Measurements from ENCODE around the gene PIK3CG. TPM values are rescaled to one million over a fixed set of nuclear protein-coding genes. Genes with fewer than 3 reads are reported as not detected.
"Not testable (repeated sequence)": the region's sequence is repeated elsewhere in the genome, so short reads cannot be mapped to it uniquely, and the experiment has no call there.

The PIK3CG gene
- 4.7 TPM for total RNA-seq

DNA sequence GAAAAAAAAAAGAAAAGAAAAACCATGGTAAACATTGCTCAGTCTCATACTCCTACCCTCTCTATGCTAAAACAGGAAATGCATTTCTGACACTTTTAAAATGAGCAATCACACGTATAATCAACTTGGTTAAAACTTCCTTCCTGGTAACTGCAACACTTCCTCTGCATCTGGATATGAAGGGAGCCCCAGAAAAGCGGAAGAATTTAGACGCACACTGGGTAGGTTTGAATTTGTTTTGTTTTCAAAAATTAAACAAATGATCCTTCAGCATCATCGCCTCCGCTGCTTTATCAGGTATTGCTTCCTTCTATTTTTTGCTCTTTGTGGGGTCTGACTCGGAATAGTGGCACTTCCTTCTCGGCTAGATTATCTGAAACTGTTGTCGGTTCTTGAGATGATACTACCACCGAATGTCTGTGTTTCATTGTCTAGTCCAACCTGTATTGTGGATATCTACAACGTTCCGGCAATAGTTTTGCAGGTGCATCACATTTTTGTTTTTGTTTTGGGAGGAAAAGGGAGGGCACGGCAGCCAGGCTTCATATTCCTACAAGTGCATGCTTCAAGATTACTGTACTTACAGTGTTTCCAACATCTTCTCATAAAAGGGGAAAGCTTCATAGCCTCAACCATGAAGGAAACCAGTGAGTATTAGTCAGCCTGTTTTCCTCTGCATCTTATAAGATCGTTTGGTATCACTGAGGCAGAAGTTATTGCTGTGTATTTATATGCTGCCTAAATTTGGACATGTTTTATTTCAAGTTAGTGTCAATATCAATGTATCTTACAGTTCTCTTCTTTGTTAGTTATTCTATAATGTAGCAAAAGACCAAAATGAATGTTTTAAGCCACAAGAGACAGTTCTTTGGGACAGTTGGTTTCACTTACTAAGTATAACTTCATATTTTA lies at the start of gene PIK3CG:
PIK3CG (plus strand) TSS at position 153 of the 912 bp plus-strand sequence. CDS start 2,280 bp downstream, outside the sequence.
- DNase-seq: peak; percentile 22

DNA sequence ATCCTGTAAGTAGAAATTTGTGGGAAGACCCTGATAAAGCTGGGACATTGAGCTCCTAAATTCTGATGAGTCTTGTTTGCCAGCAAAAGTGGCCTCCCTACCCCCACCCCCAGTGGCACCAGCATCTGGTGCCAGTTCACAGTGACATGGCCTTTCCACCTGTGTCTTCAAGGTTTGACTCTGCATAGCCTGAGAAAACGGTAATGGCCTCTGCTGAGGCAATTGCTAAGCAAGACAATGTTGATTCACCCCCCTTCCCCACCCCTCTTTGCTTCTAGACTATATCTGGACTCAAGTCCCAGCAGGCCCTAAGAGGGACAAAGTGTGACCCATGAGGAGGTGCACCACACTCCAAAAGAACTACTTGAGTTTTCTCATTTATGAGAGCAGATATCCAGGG lies 48.0 kb upstream of the PIK3CG start:
- DNase-seq: no peak

- DNase-seq: no peak
Measured at GRCh38 chr7:106818736-106819135, 46.3 kb upstream of the PIK3CG start.

DNA sequence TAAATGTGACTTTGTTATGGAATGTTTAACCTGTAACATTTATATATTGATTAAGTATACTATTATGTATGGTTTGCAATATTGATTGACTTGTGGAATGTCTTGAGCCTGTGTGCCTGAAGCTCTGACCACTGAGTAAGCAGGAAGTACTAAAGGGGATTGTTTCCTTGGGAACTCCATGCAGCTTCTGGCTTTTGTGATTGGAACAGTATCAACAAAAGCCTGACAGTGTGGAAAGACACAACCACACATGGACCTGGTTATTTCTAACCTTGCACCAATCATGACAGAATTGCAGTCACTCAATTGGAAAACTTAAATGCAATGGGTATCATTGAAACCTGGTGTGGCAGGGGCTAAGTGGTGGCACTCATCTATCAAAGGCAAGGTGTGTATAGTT lies 45.5 kb upstream of the PIK3CG start:
- no peak for DNase-seq

GRCh38 chr7:106820321-106821217 lies 44.5 kb upstream of the PIK3CG start:
- DNase-seq: no peak

- DNase-seq: no peak
Measured at GRCh38 chr7:106823631-106824030, 41.5 kb upstream of the PIK3CG start.

DNA sequence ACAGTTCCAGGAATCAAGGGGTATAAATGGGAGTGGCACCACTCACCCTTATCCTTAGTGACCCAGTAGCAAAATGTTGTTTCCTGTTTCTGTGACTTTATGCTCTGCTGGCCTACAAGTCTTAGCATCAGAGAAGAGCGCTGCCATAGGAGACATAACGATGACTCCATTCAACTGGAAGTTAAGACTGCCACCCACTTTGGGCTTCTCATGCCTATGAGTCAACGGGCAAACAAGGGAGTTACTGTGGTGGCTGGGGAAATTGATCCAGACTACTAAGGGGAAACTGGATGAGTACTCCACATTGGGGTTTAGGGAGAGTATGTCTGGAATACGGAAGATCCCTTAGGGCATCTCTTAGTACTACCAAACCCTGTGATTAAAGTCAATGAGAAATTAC lies 40.6 kb upstream of the PIK3CG start:
- no peak for DNase-seq

GRCh38 chr7:106827626-106828025 lies 37.5 kb upstream of the PIK3CG start:
- DNase-seq: no peak

DNA sequence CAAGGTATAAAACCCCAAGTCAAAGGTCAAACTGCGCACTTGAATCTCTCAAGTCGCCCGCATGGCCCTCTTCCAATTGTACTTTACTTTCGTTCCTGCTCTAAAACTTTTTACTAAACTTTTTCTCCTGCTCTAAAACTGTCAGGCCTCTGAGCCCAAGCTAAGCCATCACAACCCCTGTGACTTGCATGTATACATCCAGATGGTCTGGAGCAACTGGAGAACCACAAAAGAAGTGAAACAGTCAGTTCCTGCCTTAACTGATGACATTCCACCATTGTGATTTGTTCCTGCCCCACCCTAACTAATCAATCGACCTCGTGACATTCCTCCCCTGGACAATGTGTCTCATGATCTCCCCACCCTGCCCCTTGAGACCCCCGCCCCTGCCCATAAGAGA lies 35.6 kb upstream of the PIK3CG start:
- DNase-seq: no peak

GRCh38 chr7:106830896-106831295 lies 34.2 kb upstream of the PIK3CG start:
- not testable (repeated sequence) for DNase-seq

- DNase-seq: no peak
Measured at GRCh38 chr7:106836816-106837215, 28.3 kb upstream of the PIK3CG start.

DNA sequence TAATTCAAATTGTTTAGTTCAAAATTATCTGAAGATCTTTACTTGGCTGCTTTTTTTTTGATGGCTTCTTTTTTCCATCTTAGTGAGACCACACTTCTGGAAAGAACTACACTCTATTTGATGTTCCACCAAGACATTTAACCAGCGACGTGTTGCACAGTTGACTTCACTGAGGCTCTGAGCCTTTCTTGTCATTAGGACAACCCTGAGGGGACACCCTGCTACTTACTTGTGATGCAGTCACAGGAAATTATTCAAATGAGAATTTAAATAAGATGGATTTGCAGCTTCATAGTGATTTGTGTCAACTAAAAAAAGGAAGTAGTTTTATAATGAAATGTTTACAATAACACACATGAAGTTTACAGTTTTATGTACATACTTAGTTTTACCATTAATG lies 25.6 kb upstream of the PIK3CG start:
- no peak for DNase-seq

DNA sequence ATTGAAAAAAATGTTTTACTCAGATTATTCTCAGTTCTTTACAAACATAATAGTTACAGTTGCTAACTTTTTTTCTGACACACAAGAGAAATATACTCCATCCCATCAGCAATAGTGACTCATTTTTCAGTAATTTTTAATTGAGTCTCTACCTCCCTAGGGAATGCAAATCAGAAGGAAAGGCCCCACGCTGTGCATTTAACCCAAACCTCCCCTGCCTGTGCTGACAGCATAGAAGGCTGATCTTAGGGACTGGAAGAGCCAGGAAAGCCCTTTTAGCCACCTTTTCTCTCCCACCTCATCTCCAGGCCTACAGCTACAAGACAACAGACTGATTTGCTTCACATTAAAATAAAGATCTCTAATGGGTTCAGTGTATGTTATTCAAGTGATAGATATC lies 24.7 kb upstream of the PIK3CG start:
- DNase-seq: peak; percentile 10

DNA sequence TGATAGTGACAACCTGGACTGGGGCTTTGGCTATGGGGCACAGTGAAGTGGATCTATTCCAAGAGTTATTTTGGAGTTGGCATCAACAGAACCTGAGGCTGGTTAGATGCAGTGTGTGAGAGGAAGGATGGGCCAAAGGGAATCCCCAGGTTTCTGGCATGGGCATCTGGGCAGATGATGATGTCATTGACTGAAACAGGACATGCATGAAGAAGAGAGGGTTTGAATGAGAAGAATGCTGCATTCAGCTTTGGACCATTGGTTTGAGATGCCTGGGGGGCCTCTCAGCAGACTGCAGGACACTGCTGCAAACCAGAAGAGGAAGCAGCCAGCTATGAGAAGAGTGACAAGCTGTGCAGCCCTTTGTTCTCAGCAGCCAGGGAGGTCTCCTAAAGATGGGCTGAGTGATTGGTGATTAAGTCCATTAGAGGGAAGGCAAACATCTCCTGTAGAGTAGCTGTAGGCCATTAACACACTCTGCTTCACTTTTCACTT lies 23.1 kb upstream of the PIK3CG start:
- DNase-seq: no peak

DNA sequence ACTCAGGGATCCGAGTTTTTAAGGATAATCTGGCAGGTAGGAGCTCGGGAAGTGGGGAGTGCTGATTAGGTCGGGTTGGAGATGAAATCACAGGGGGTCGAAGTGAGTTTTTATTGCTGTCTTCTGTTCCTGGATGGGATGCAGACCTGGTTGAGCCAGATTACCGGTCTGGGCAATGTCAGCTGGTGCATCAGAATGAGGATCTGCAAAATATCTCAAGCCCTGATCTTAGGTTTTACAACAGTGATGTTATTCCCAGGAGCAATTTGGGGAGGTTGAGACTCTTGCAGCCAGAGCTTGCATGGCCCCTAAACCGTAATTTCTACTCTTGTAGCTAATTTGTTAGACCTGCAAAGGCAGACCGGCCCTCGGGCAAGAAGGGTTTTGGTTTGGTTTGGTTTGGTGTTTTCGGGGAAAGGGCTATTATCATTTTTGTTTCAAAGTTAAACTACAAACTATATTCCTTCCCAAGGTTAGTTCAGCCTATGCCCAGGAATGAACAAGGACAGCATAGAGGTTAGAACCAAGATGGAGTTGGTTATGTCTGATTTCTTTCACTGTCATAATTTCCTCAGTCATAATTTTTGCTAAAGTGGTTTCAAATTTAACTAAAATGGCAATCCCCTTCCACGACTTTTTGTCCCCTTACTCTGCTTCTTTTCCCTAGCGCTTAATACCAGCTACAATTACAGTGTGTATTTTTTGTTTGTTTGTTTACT lies 20.6 kb upstream of the PIK3CG start:
- DNase-seq: no peak

DNA sequence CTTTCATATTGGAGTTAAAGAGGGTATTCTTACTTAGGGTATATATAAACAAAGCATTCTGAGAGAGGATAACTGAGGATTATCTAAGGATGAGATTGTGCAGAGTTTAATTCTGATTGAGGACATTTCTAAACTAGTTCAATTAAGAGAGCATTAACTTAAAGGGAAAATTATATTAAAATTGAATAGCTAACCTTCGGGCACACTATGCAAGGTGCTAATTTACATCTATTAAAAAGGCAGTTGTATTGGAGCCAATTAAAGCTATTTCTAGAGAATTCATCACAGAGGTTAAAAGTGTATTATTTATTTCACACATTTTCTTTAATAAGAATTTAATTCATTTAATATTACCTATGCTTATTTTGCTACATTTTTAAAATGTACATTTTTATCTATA lies 17.0 kb upstream of the PIK3CG start:
- no peak for DNase-seq

DNA sequence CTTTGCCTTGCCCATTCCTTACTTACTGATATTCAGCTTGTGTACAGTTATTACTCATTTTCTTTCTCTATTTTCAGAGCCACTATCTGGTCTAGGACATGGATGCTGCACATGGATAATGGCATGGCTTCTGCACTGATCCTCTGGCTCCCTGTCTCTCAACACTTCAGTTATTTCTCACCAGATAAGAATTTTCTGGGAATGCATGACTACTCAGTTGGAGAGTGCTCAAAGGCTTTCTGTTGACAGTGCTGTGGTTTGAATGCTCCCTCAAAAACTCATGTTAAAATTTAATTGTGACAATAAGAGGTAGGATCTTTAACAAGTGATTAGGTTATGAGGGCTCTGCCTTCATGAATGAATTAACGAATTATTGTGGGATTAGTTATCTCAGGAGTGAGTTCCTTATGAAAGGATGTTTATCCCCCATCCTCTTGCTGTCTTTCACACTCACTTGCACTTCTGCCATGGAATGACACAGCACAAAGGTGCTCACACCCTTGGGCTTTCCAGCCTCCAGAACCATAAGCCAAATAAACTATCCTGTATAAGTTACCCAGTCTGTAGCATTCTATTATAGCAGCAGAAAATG lies 16.1 kb upstream of the PIK3CG start:
- DNase-seq: peak; percentile 11

- not testable (repeated sequence) for DNase-seq
Measured at GRCh38 chr7:106851632-106852031, 13.4 kb upstream of the PIK3CG start.

DNA sequence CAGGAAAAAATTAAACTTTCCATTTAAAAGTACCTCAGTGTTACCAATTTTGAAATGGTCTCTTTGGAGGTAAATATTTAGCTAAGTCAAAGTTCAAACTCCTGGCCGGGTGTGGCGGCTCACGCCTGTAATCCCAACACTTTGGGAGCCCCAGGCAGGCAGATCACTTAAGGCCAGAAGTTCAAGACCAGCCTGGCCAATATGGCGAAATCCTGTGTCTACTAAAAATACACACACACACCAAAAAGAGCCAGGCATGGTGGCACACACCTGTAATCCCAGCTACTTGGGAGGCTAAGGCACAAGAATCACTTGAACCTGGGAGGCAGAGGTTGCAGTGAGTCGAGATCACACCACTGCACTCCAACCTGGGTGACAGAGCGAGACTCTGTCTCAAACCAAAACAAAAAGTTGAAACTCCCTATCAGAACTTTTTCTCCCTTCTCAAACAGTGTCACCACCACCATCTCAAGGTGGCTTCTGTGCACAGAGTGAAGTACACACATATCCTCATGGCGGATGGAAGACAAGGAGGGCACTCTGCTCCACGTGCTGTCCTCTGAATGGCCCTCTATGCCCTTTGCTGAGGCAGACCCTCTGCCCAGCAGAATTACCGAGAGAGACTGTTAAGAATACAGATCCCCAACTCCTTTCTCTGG lies 11.7 kb upstream of the PIK3CG start:
- DNase-seq: no peak

DNA sequence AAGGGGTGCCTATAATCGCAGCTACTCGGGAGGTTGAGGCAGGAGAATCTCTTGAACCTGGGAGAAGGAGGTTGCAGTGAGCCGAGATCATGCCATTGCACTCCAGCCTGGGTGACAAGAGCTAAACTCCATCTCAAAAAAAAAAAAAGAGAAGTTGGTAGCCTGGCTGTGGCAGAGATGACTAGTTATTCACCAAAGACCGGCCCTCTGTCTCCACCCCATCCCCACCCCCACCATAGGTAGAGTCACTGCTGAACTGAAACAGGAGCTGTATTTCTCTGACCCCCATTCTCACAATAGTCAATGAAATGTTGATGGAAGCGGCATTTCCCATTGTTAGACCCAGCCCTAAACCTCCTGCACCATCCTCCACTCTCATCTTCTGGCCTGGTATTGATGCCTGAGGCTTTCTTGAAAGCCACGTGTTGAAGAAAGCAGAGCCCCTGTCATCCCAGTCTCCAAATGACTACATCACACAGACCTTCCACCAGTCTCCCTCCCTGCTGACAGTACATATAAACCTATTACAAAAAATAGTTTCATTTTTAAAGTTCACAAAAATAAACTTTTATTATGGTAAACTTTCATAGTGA lies 9.4 kb upstream of the PIK3CG start:
- no peak for DNase-seq

Data from skin of body (tissue), 2 donors.